GM19463 (cell line): ENCODE data around the gene FASTK.
A peak's percentile ranks its signal among the peaks of the same experiment; 100 is the strongest.
"Not testable (repeated sequence)": the region's sequence is repeated elsewhere in the genome, so short reads cannot be mapped to it uniquely, and the experiment has no call there.

Experiments
- ATAC-seq: cut with Tn5 transposase; IDR thresholded peaks from one replicate; pipeline ENCODE4 v1.9.1; 2021; ENCODE audit warnings: mild to moderate bottlenecking, moderate library complexity; ENCODE audit not compliant: unreplicated experiment

Gene FASTK

GRCh38 chr7:151032936-151033863 is 47.4 kb downstream of the FASTK start:
- ATAC-seq: no peak

GRCh38 chr7:151031011-151031410 is 49.6 kb downstream of the FASTK start:
- no peak for ATAC-seq

- ATAC-seq: no peak
These were observed 51.6 kb downstream of the FASTK start for GRCh38 chr7:151028948-151029501.

DNA sequence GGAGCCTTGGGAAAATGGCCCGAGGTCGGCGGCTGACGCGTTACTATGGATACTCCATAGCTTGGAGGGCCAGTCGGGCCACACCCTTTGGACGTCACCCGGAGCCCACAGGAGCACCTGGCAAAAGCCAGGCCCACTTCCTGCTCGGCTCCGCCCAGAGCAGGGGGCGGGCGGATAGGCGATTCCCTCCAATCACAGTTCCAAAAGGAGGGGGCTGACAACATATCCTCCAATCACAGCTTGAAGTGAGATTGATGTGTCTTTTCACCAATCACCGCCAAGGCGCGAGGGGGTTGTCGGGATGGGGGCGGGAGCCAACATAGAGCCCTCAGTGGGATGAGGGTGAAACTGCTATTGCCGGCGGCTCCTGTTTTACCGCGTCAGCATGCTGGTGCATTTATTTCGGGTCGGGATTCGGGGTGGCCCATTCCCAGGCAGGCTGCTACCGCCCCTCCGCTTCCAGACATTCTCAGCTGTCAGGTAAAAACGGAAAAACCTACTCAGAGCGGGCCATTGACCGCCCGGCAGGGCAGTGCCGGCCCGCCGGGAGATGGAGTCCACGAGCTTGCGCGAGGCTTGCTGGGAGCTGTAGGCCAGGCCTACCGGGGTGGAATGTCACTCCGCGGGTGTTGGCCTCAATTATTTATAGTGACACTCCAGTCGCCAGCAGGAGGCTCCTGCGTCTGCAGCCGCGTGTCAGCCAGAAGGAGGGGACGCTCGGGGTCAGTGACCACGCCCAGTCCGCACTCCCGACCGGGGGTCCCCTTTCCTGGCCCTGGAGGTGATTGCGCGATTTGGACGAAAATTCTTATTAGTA is 52.3 kb downstream of the FASTK start, which contains the start of gene ABCB8:
Gene ABCB8 (plus strand): TSS at position 320 of the 817 bp plus-strand sequence. CDS start 66 bp downstream, at position 386.
- ATAC-seq: peak; percentile 95

GRCh38 chr7:151027728-151028130 is 52.9 kb downstream of the FASTK start:
- ATAC-seq: peak; percentile 1

DNA sequence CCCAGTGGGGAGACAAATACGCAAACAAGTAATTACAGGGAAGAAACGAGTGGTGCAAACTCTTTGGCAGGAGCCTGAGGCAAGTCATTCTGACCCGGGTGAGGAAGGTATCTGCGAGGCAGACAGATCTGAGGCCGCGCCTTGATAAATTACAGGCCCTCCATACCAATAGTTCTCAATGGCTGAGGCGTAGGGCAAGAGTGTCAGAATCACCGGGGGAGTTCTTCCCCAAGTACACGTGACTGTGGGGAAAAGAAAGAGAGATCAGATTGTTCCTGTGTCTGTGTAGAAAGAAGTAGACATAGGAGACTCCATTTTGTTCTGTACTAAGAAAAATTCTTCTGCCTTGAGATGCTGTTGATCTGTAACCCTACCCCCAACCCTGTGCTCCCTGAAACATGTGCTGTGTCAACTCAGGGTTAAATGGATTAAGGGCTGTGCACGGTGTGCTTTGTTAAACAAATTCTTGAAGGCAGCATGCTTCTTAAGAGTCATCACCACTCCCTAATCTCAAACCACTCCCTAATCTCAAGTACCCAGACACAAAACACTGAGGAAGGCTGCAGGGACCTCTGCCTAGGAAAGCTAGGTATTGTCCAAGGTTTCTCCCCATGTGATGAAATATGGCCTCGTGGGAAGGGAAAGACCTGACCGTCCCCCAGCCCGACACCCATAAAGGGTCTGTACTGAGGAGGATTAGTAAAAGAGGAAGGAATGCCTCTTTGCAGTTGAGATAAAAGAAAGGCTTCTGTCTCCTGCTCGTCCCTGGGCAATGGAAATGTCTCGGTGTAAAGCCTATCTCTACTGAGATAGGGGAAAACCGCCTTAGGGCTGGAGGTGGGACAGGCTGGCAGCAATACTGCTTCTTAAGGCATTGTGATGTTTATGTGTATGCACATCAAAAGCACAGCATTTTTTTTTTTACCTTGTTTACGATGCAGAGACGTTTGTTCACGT is 53.6 kb downstream of the FASTK start:
- not testable (repeated sequence) for ATAC-seq
